Glutamatergic neuron (in vitro differentiated cells): ENCODE results near the gene SH2D3C. TPM values are rescaled to one million over a fixed set of nuclear protein-coding genes. Genes with fewer than 3 reads are reported as not detected.

Experiments used
- DNase-seq: peaks from one replicate; pipeline ENCODE4 v3.0.0; 2022
- H3K27ac Mint-ChIP-seq: one replicate; pipeline ENCODE4 v1.8.0; 2020; ENCODE audit warnings: mild to moderate bottlenecking, mixed read lengths, inconsistent platforms; ENCODE audit not compliant: unreplicated experiment
- H3K27me3 Mint-ChIP-seq: one replicate; pipeline ENCODE4 v1.8.0; 2020; ENCODE audit warnings: mild to moderate bottlenecking, moderate library complexity, mixed read lengths, inconsistent platforms; ENCODE audit not compliant: unreplicated experiment
- H3K36me3 Mint-ChIP-seq: one replicate; pipeline ENCODE4 v1.8.0; 2020; ENCODE audit warnings: mild to moderate bottlenecking, mixed read lengths, inconsistent platforms; ENCODE audit not compliant: unreplicated experiment
- H3K4me1 Mint-ChIP-seq: one replicate; pipeline ENCODE4 v1.8.0; 2020; ENCODE audit warnings: mild to moderate bottlenecking, low read depth, mixed read lengths, inconsistent platforms; ENCODE audit not compliant: unreplicated experiment
- H3K4me3 Mint-ChIP-seq: one replicate; pipeline ENCODE4 v1.8.0; 2020; ENCODE audit warnings: mild to moderate bottlenecking, mixed read lengths, inconsistent platforms; ENCODE audit not compliant: unreplicated experiment
- H3K9me3 Mint-ChIP-seq: one replicate; pipeline ENCODE4 v1.8.0; 2020; ENCODE audit warnings: mild to moderate bottlenecking, moderate library complexity, mixed read lengths, inconsistent platforms; ENCODE audit not compliant: unreplicated experiment
- total RNA-seq: library from RNA; stranded (reverse); fragmentation: NEBNext Ultra II Directional; extraction: Animal tissue kit (Norgen Biotek cat#: 25700); gene quantifications from one replicate; pipeline ENCODE4 v1.2.1, GENCODE V29; 2021; ENCODE audit not compliant: unreplicated experiment
- TF ChIP-seq, protein P1 (sequence below): fragments of 200-600 bp; sonication (generic); IDR thresholded peaks from one replicate; pipeline ENCODE4 v1.5.0; 2021; ENCODE audit not compliant: partially characterized antibody, unreplicated experiment

SH2D3C gene
- total RNA-seq, 1 donor from 2014 or later, result 71.7 TPM

DNA sequence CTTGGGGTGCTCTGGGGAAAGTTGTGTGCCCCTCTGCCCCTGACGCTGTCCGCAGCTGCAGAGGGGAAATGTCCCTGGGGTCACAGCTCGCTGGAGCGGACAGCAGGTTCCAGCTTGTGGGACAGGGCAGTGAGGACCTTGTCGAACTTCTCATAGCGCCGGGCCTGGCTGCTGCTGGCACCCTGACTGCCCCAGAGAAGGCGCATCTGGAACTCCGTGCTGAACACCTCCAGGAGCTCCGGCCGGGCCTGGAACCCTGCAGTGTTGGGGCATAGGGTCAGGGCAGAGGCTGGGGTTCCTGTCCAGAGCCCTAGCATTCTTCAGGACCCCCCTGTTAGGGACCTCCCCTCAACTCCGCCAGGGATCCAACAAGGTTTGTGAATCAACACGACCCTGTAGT, 39.8 kb downstream of the SH2D3C start:
- Mint-ChIP-seq H3K4me1 (peaks cover 15% of the 10 kb centered on the region), H3K4me3 (no peak overlapping the region), H3K27me3 (peaks cover 8% of the 10 kb centered on the region), H3K36me3 (peaks cover 5% of the 10 kb centered on the region), H3K27ac (no peak overlapping the region), H3K9me3 (peaks cover 3% of the 10 kb centered on the region)
- DNase-seq, result no peak
- TF ChIP-seq, protein P1, sequence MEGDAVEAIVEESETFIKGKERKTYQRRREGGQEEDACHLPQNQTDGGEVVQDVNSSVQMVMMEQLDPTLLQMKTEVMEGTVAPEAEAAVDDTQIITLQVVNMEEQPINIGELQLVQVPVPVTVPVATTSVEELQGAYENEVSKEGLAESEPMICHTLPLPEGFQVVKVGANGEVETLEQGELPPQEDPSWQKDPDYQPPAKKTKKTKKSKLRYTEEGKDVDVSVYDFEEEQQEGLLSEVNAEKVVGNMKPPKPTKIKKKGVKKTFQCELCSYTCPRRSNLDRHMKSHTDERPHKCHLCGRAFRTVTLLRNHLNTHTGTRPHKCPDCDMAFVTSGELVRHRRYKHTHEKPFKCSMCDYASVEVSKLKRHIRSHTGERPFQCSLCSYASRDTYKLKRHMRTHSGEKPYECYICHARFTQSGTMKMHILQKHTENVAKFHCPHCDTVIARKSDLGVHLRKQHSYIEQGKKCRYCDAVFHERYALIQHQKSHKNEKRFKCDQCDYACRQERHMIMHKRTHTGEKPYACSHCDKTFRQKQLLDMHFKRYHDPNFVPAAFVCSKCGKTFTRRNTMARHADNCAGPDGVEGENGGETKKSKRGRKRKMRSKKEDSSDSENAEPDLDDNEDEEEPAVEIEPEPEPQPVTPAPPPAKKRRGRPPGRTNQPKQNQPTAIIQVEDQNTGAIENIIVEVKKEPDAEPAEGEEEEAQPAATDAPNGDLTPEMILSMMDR, result no peak

DNA sequence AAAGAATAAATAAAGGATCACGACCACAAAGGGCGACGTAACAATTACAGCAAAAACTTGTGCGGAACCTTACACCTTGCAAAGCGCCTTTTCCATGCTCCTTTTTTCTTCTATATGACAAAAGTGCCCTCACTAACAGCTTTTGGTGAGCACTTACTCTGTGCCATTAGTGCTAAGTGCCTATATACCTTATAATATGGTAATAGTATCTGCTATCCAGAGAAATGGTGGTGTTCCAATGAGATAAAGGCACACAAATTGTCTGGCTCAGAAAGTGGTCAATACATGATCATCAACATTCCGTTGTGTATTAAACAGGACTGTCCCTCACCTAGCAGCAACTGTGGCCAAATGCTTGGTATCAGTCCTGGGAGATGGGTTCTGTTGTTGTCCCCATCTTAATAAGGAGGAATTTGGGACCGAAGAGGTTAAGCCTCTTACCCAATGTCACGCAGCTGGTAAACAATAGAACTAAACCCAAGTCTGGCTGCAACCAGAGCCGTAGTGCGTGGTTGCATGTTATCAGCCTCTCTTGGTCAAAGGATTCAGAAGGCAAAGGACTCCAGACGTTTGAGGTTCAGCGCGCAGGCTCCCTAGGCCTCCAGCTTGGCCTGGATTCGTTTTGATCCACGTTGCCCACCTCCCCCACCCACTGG, 42.8 kb downstream of the SH2D3C start:
- peaks cover 6% of the 10 kb centered on the region for H3K27me3 Mint-ChIP-seq
- no peak for DNase-seq
- peak overlapping the region; percentile 68 for H3K27ac Mint-ChIP-seq
- H3K9me3 Mint-ChIP-seq, result peaks cover under 1% of the 10 kb centered on the region
- TF ChIP-seq, protein P1, result no peak
- peaks cover 5% of the 10 kb centered on the region for H3K36me3 Mint-ChIP-seq
- H3K4me3 Mint-ChIP-seq, result peak overlapping the region; percentile 90
- peaks cover 4% of the 10 kb centered on the region for H3K4me1 Mint-ChIP-seq

DNA sequence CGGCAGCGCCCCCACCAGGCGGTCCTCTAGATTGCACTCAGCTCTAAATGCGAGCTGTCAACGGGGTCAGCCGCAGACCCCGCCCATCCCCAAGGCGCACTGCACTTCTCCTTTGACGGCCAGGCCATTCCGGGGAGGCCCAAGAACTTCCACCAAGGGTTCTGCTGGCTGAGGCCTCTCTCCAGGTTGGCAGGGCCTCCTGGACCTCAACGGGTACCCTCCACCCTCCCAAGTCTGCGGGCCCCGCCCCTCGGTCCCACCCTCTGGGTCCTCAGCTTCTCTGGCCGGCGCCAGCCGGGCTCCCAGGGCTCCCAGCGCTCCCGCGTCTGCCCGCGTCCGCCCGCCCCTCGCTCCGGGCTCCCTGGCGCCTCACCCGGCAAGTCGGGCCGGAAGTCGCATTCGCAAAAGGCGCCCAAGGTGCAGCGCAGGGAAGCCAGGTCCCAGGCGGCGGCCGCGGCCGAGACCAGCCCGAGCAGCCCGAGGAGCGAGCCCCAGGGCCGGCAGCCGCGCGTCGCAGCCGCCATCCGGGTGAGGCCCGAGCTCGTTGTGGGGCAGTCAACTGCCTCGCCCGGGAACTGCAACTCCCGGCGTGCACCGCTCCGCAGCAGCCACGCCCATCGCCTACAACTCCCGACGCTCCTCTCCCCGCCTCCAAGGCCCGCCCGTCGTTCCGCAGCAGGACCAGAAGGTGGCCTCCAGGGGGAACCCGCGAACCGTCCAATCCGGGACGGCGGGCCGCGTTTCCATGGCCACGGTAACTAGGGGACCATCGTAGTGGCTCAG, 43.5 kb downstream of the SH2D3C start, which contains the start of gene TOR2A:
TOR2A (minus strand) TSS at position 548 of the 783 bp plus-strand sequence; CDS start at position 524, 24 bp downstream.
- H3K27me3 Mint-ChIP-seq, result peaks cover 6% of the 10 kb centered on the region

DNA sequence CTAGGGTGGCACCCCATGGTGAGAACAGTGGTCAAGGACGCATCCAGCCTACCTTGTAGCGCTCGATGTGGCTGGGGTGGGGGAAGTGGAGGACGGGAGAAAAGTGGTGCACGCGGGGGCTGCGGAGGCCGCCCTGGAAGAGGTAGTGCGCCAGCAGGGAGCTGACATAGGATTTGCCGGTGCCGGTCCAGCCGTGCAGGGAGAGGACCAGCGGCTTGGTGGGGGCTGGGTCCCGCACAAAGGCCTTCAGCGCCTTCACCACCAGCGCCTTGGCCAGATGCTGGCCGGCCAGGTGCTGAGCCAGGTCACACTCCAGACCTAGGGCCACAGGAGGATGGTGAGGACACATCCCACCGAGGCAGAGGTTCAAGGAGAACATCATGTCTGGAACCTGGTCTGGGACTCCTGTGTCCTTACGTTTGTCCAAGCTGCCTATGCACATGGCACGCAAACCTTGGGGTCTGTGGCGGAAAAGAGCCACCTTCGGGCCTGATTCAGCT, 44.2 kb downstream of the SH2D3C start:
- peaks cover 2% of the 10 kb centered on the region for H3K9me3 Mint-ChIP-seq
- no peak for DNase-seq
- TF ChIP-seq, protein P1, result no peak
- H3K27ac Mint-ChIP-seq, result peak overlapping the region; percentile 43
- H3K27me3 Mint-ChIP-seq, result peaks cover 6% of the 10 kb centered on the region
- H3K4me3 Mint-ChIP-seq, result peak overlapping the region; percentile 67
- H3K4me1 Mint-ChIP-seq, result peaks cover 4% of the 10 kb centered on the region
- peaks cover 5% of the 10 kb centered on the region for H3K36me3 Mint-ChIP-seq

More for the DNA sequence above, 43.5 kb downstream of the SH2D3C start, which contains the start of gene TOR2A:
- Mint-ChIP-seq H3K9me3 (peaks cover 2% of the 10 kb centered on the region), H3K4me1 (peaks cover 4% of the 10 kb centered on the region), H3K4me3 (peak within 1 kb of the TSS; percentile 90), H3K27ac (peak within 1 kb of the TSS; percentile 68), H3K36me3 (peaks cover 5% of the 10 kb centered on the region)
- peak; percentile 99 for DNase-seq
- TF ChIP-seq, protein P1, result peak; percentile 92
